Measurements from ENCODE around the gene SMIM21.

Gene SMIM21

GRCh38 chr18:75377926-75378325, 49.6 kb downstream of the SMIM21 start:
- H3K4me3 ChIP-seq (ENCODE audit: low read depth, low read length): no peak overlapping the region
- DNase-seq (ENCODE audit: low read depth): no peak
- TF ChIP-seq CTCF (conservative IDR thresholded peaks at IDR 0.05; ENCODE audit: low read depth, low read length): no peak

GRCh38 chr18:75377258-75377657, 50.2 kb downstream of the SMIM21 start:
- no peak overlapping the region for H3K4me3 ChIP-seq (ENCODE audit: low read depth, low read length)
- DNase-seq (ENCODE audit: low read depth): no peak
- TF ChIP-seq CTCF (conservative IDR thresholded peaks at IDR 0.05; ENCODE audit: low read depth, low read length): no peak

GRCh38 chr18:75376004-75376403, 51.5 kb downstream of the SMIM21 start:
- no peak for DNase-seq (ENCODE audit: low read depth)
- H3K4me3 ChIP-seq (ENCODE audit: low read depth, low read length): no peak overlapping the region
- no peak for TF ChIP-seq CTCF (conservative IDR thresholded peaks at IDR 0.05; ENCODE audit: low read depth, low read length)

GRCh38 chr18:75375341-75375740, 52.2 kb downstream of the SMIM21 start:
- no peak overlapping the region for H3K4me3 ChIP-seq (ENCODE audit: low read depth, low read length)
- no peak for TF ChIP-seq CTCF (conservative IDR thresholded peaks at IDR 0.05; ENCODE audit: low read depth, low read length)
- DNase-seq (ENCODE audit: low read depth): no peak

- TF ChIP-seq CTCF (conservative IDR thresholded peaks at IDR 0.05; ENCODE audit: low read depth, low read length): no peak
- H3K4me3 ChIP-seq (ENCODE audit: low read depth, low read length): no peak overlapping the region
- no peak for DNase-seq (ENCODE audit: low read depth)
These were observed 53.0 kb downstream of the SMIM21 start for GRCh38 chr18:75374466-75374865.

- no peak for TF ChIP-seq CTCF (conservative IDR thresholded peaks at IDR 0.05; ENCODE audit: low read depth, low read length)
- DNase-seq (ENCODE audit: low read depth): no peak
- H3K4me3 ChIP-seq (ENCODE audit: low read depth, low read length): no peak overlapping the region
These were observed 58.3 kb downstream of the SMIM21 start for GRCh38 chr18:75369026-75369721.

GRCh38 chr18:75365837-75366236, 61.7 kb downstream of the SMIM21 start:
- peak; percentile 13 for TF ChIP-seq CTCF (conservative IDR thresholded peaks at IDR 0.05; ENCODE audit: low read depth, low read length)
- no peak for DNase-seq (ENCODE audit: low read depth)
- H3K4me3 ChIP-seq (ENCODE audit: low read depth, low read length): no peak overlapping the region

All from choroid plexus epithelial cell (primary cell).